KMS-11 (cell line): ENCODE measurements around the gene LSM7.

Source experiments
- H2AFZ ChIP-seq: fragments of 200-600 bp; sonication (generic); 2 replicates; pipeline ENCODE4 v1.6.1; 2016; ENCODE audit warnings: antibody characterized with exemption, mixed run types, low read depth
- H3K27ac ChIP-seq: fragments of 200-600 bp; sonication (generic); 2 replicates; pipeline ENCODE4 v1.6.1; 2016; ENCODE audit warnings: mild to moderate bottlenecking, mixed run types
- H3K27me3 ChIP-seq: fragments of 200-600 bp; sonication (generic); 2 replicates; pipeline ENCODE4 v1.6.1; 2017; ENCODE audit warnings: mild to moderate bottlenecking, low read depth, mixed run types, moderate library complexity; ENCODE audit not compliant: insufficient read depth
- H3K36me3 ChIP-seq: fragments of 200-600 bp; sonication (generic); 2 replicates; pipeline ENCODE4 v1.6.1; 2017; ENCODE audit warnings: mild to moderate bottlenecking, mixed run types; ENCODE audit not compliant: insufficient read depth
- H3K4me1 ChIP-seq: fragments of 200-600 bp; sonication (generic); 2 replicates; pipeline ENCODE4 v1.6.1; 2016; ENCODE audit warnings: mild to moderate bottlenecking, low read depth, mixed run types; ENCODE audit not compliant: poor library complexity, severe bottlenecking
- H3K4me2 ChIP-seq: fragments of 200-600 bp; sonication (generic); 2 replicates; pipeline ENCODE4 v1.7.0; 2016; ENCODE audit warnings: mild to moderate bottlenecking, mixed run types
- H3K4me3 ChIP-seq: fragments of 200-600 bp; sonication (generic); IDR thresholded peaks from 2 replicates; pipeline ENCODE4 v1.6.1; 2017; ENCODE audit warnings: low read depth, low read length, mixed read lengths; ENCODE audit not compliant: insufficient read depth
- H3K79me2 ChIP-seq: fragments of 200-600 bp; sonication (generic); 2 replicates; pipeline ENCODE4 v1.6.1; 2016; ENCODE audit warnings: low read depth, mixed run types; ENCODE audit not compliant: insufficient read depth
- H3K9ac ChIP-seq: fragments of 200-600 bp; sonication (generic); 2 replicates; pipeline ENCODE4 v1.6.1; 2016; ENCODE audit warnings: mild to moderate bottlenecking, mixed run types
- H4K20me1 ChIP-seq: fragments of 200-600 bp; sonication (generic); 2 replicates; pipeline ENCODE4 v1.6.1; 2016; ENCODE audit warnings: mild to moderate bottlenecking, mixed run types; ENCODE audit not compliant: insufficient read depth
- CTCF ChIP-seq: fragments of 200-600 bp; sonication (generic); conservative IDR thresholded peaks from 2 replicates; pipeline ENCODE4 v1.6.1; 2017; ENCODE audit warnings: low read depth, mild to moderate bottlenecking, antibody characterized with exemption, low read length, moderate library complexity, mixed read lengths

Gene LSM7

GRCh38 chr19:2345076-2345475 is 16.7 kb upstream of the LSM7 start:
- no peak overlapping the region for H3K4me2 ChIP-seq
- H3K27me3 ChIP-seq, result no peaks in the 10 kb centered on the region
- H3K9ac ChIP-seq, result no peak overlapping the region
- H3K4me1 ChIP-seq, result no peaks in the 10 kb centered on the region
- no peak overlapping the region for H2AFZ ChIP-seq
- no peaks in the 10 kb centered on the region for H3K79me2 ChIP-seq
- H3K4me3 ChIP-seq, result no peak overlapping the region
- H3K27ac ChIP-seq, result no peak overlapping the region
- H4K20me1 ChIP-seq, result no peaks in the 10 kb centered on the region
- no peaks in the 10 kb centered on the region for H3K36me3 ChIP-seq
- TF ChIP-seq CTCF, result no peak

DNA sequence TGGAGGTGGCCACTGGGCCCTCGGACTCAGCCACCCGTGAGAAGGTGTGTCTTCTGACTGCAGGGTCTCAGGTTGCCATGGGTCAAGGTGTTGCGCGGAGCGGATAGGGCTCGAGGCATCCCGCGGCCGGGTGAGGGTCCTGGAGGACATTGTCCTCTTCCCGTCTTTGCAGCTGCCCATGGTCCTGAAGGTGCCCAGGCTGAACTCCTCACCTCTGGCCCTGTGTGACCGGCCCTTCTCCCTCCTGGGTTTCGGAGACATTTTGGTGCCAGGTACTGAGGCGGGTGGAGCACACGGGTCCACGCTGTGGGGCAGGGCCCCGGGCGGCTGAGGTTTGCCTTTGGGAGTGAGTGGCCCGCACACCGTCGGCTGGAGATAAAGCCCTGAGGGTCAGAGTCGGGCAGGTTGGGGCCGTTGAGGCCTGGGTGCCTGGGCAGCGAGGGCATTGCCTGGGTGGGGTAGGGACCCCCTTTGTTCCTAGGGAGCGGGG is 16.0 kb upstream of the LSM7 start:
- H3K9ac ChIP-seq, result no peak overlapping the region
- no peak overlapping the region for H3K4me2 ChIP-seq
- no peaks in the 10 kb centered on the region for H3K4me1 ChIP-seq
- no peak overlapping the region for H2AFZ ChIP-seq
- TF ChIP-seq CTCF, result no peak
- H3K27me3 ChIP-seq, result no peaks in the 10 kb centered on the region
- H3K79me2 ChIP-seq, result no peaks in the 10 kb centered on the region
- H3K27ac ChIP-seq, result no peak overlapping the region
- H3K36me3 ChIP-seq, result no peaks in the 10 kb centered on the region
- no peaks in the 10 kb centered on the region for H4K20me1 ChIP-seq
- H3K4me3 ChIP-seq, result no peak overlapping the region

DNA sequence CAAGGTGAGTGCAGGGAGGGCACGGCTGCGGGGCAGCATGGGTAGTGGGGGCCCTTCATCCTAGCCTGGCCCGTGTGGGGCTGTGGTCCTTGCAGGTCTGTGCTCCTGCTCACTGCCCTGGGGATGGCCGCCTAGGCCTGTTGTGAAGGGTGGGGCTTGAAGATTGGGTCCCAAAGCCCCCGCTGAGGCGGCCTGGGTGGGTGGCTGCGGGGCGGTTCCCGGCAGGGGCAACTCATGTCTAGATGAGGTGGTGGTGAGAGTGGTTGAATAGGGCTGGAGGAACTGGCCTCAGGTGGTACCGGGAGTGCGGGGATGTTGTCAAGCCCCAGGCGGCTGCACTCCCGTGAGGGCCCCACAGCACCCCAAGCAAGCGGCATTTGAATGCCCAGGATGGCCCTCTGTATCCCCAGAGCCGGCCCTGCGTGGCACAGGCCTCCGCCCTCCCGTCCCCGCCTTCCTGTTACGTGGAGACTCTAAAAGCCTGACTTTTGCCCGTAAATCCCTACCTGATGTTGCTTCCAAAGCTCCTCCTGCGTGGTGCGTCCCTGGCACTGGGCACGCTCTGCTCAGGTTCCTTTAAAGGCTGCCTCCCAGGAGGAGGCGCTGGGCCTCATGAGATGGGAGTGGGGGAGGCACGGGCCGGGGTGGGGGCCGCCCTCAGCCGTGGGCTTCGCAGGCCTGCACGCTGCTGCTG is 15.1 kb upstream of the LSM7 start:
- Histone ChIP-seq H4K20me1 (no peaks in the 10 kb centered on the region), H3K9ac (no peak overlapping the region), H2AFZ (no peak overlapping the region), H3K79me2 (no peaks in the 10 kb centered on the region), H3K4me3 (no peak overlapping the region), H3K27me3 (no peaks in the 10 kb centered on the region), H3K27ac (no peak overlapping the region), H3K36me3 (no peaks in the 10 kb centered on the region), H3K4me1 (no peaks in the 10 kb centered on the region), H3K4me2 (no peak overlapping the region)
- no peak for TF ChIP-seq CTCF

DNA sequence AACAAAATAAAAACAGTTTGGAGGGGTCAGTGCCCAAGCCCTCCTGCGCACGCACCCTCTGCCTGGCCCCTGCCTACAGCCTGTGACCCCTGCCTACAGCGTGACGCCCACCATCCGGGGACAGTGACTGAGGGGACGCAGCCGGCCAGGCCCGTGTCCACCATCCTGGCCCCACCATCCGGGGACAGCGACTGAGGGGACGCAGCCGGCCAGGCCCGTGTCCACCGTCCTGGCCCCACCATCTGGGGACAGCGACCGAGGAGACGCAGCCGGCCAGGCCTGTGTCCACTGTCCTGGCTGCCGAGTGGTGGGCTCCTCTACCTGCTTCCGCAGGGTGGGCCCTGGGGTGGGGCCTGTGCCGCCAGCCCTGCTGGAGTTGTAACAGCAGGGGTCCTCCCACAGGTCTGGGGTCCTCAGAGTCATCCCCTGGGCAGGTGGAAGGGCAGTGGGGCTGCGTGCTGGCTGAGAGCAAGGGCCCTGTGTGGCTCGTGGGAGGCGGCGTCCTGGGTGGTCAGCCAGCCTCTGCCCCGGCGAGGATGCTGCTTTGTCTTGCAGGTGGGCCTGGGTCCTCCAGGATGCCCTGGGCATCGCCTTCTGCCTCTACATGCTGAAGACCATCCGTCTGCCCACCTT is 14.4 kb upstream of the LSM7 start:
- Histone ChIP-seq H4K20me1 (no peaks in the 10 kb centered on the region), H3K4me3 (no peak overlapping the region), H3K27me3 (no peaks in the 10 kb centered on the region), H3K79me2 (no peaks in the 10 kb centered on the region), H3K4me1 (no peaks in the 10 kb centered on the region), H2AFZ (no peak overlapping the region), H3K9ac (no peak overlapping the region), H3K4me2 (no peak overlapping the region), H3K36me3 (no peaks in the 10 kb centered on the region), H3K27ac (no peak overlapping the region)
- no peak for TF ChIP-seq CTCF
